GM19239 (cell line): ENCODE measurements around the gene ADSS2.
"Not testable (repeated sequence)": the region's sequence is repeated elsewhere in the genome, so short reads cannot be mapped to it uniquely, and the experiment has no call there.

Source experiments
- DNase-seq: peaks from one replicate; pipeline ENCODE4 v3.0.0; 2011; ENCODE audit warnings: low spot score; ENCODE audit not compliant: insufficient read length
- FAIRE-seq: peaks from 2 replicates; lab custom pipeline; 2011; peaks lifted over from hg19 to GRCh38; lab: Jason Lieb, UNC

The ADSS2 gene

DNA sequence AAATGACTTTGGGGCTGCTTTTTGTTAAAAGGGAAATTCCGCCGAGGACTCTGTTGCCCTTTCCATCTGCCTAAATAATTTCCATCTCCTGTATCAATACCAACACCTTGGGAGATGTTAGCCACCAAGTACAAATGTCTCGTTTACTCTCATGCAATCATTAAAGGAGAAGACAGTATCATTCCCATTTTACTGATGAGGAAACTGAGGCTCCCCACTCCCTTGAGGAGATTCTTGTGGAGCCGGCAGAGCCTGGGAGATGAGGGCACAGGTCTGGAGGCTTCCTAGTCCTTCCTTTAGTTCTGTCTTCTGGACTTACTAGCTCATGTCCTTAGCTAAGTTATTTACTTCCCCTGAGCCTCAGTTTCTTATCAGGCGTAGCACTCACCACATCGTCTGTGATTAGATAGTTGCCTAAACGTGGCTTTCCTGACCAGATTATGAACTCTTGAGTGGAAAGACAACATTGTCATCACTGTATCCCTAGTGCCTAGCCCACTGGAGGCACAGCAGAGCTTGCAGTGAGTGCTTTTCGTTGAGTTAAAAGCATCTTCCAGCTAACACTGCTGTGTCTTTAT lies 81.6 kb downstream of the ADSS2 start:
- DNase-seq (no peak), FAIRE-seq (no peak)

DNA sequence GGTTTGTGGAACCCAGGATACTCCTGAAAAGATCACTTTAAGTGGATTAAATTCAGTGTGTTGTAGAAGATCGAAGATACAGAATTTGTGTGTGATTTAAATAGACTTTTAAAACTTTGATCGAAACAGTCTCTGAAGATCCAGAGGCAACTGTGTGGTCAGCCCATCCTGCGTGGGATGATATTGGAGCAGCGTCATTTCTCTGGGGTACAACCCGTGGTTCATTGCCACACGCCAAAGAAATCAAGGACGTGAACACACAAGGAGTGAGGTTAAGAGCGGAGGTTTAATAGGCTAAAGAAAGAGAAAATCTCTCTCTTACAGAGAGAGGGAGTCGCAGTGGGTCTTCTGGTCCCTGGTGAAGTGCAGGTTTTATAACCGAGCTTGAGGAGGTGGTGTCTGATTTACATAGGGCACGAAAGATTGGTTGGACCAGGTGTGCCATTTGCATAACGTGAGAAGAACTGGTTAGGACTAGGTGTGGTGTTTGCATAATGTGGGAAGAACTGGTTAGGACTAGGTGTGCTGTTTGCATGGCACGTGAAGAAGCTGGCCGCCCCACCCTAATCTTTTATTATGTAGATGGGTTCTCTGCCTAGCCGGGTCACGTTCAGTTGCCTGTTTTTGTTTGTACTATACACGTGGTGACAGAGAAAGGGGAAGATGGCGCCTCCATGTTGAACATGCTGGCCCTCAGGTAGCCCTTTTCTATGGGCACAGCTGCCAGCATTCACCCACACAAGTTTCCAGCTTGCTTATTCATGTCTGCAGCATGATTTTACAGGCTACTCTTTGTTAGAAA lies 82.3 kb downstream of the ADSS2 start:
- DNase-seq (no peak), FAIRE-seq (no peak)

DNA sequence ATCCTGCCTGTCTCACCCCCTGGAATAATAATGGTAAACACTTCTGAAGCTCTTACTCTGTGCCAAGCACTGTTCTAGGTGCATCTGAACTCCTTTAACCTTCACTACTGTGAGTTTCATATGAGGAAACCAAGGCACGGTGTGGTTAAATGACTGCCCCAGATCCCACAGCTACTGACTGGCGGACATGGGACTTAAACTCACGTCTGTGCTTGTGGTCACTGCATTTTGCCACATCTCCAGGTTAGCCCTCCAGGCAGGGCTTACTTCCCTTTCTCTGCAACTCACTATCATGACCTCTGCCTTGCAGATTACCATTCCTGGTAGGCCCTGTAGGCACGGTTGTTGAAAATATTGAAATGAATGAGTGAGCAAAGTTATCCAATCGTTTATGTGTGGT lies 83.4 kb downstream of the ADSS2 start:
- FAIRE-seq = no peak
- no peak for DNase-seq

DNA sequence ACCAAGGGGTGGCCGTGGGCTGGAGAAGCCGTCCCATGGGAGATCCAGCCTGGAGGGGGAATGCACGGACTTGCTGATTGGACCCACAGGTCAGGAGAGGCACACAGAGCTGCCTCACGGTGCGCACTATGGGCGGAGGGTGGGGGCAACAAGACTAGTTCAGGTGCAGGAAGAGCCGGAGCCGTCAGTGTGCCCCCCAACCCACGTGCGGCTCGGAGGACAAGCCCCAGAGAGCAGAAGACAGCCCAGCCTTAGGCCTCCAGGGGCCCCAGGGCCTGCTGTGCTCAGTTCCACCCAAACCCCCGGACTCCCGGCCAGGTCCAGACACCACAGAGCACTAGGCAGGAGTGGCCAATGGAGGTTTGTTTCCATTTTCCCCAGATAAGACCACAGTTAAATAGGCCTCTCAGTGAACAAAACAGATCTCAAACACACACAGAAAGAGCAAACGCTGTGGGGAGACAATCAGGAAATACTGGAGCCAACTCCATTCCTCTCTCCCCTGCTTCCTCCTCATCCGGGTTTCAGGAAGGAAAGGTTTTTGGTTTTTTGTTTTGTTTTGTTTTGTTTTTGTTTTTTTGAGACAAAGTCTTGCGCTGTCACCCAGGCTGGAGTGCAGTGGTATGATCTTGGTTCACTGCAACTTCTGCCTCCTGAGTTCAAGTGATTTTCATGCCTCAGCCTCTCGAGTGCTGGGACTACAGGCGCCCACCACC lies 84.2 kb downstream of the ADSS2 start:
- DNase-seq (no peak), FAIRE-seq (no peak)

DNA sequence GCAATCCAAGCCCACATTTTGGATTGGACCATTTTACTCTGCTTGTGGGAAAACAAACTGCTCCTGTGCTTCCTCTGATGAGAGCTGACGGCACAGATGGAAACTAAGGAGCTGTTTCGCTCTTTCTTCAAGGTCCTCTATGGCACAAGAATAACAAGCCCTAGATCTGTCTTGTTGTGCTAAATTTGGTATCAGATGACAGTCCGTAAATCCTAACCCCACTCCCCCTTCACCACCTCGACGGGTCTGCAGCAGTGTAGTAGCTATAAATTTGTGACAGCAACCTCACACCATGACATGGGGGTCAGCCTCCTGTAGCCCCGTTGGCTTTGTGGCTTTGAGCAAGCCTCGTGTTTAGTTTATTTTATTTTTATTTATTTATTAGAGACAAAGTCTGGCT lies 85.9 kb downstream of the ADSS2 start:
- FAIRE-seq (no peak), DNase-seq (no peak)

DNA sequence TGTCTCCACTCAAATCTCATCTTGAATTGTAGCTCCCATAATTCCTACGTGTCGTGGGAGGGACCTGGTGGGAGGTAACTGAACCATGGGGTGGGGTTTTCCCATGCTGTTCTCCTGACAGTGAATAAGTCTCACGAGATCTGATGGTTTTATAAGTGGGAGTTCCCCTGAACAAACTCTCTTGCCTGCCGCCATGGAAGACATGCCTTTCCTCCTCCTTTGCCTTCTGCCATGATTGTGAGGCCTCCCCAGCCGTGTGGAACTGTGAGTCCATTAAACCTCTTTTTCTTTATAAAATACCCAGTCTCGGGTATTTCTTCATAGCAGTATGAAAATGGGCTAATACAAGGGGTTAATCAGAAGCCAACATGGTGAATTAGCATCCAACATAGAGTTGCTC lies 86.4 kb downstream of the ADSS2 start:
- not testable (repeated sequence) for FAIRE-seq, DNase-seq

DNA sequence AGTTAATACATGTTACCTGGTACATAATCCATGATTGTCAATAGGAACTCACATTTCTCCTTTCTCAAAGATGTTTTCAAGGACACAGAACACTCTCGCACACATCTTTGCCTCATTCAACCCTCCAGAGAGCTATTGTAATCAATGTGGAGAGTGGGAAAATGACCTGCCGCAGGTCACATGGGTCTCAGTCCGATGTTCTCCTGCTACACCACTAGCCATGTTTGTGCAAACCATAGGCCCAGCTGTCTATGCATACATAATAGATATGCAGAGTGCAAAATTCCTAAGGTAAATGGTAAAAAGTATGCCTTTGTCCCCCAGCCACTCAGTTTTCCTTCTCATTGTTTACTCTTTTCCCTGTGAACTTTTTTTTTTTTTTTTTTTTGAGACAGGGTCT lies 89.2 kb downstream of the ADSS2 start:
- DNase-seq (no peak), FAIRE-seq (no peak)

DNA sequence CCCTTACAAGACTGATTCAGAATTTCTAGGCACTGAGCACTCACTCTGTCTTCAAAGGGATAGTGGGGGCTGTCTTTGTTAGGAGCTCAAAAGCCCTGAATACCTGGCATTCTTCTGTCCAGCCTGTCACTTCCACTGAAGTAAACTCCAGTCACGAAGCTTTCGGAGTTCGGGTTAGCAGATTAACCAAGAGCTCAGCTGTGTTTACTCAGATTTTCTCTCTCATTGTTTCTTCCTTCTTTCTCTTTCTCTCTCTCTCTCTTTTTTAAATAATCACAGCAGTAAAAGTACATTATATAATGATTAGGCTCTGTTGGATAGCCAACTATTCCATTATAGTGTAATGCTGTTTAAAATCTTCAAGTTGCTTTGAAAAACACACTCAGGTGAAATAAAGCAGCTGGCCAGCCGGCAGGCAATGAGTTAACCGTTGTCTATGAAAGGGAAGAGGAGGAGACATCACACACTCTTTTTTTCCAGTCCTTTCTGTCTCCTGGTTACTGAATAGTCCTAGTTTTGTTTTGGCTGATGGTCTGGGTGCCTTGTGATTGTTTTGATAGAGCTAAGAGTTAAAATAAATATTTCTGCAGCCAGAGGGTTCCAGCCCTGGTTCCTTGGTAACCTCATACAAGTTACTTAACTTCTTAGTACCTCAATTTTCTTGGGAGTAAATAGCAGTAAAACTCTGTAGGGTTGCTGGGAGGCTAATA lies 89.8 kb downstream of the ADSS2 start:
- no peak for FAIRE-seq
- no peak for DNase-seq
